ENCODE data around the gene IP6K3.

IP6K3 gene

GRCh38 chr6:33725891-33726673, 20.6 kb downstream of the IP6K3 start:
- DNase-seq (ENCODE audit: low read depth in 1 of 2, low spot score in 1 of 2): no peak
- no peak overlapping the region for H3K27ac ChIP-seq (replicated peaks)
- peaks cover 10% of the 10 kb centered on the region for H3K27me3 ChIP-seq (ENCODE audit: insufficient read depth, poor library complexity, severe bottlenecking)
- TF ChIP-seq CTCF (IDR thresholded peaks at IDR 0.05; ENCODE audit: insufficient read depth, low read length) (no peak), REST (IDR thresholded peaks at IDR 0.05; ENCODE audit: insufficient replicate concordance, low read depth) (no peak), POLR2AphosphoS5 (IDR thresholded peaks at IDR 0.05; ENCODE audit: low read depth) (no peak), SPI1 (IDR thresholded peaks at IDR 0.05; ENCODE audit: borderline replicate concordance, low read depth) (no peak)
- no peak overlapping the region for H3K4me3 ChIP-seq (replicated peaks; ENCODE audit: insufficient read depth, low read length)

GRCh38 chr6:33725222-33725621, 21.5 kb downstream of the IP6K3 start:
- no peak overlapping the region for H3K27ac ChIP-seq (replicated peaks)
- no peak for TF ChIP-seq CTCF (IDR thresholded peaks at IDR 0.05; ENCODE audit: insufficient read depth, low read length)
- no peak for TF ChIP-seq REST (IDR thresholded peaks at IDR 0.05; ENCODE audit: insufficient replicate concordance, low read depth)
- no peak for TF ChIP-seq POLR2AphosphoS5 (IDR thresholded peaks at IDR 0.05; ENCODE audit: low read depth)
- no peak for TF ChIP-seq GABPA (IDR thresholded peaks at IDR 0.05; ENCODE audit: low read depth)
- no peak for TF ChIP-seq SPI1 (IDR thresholded peaks at IDR 0.05; ENCODE audit: borderline replicate concordance, low read depth)
- H3K4me3 ChIP-seq (replicated peaks; ENCODE audit: insufficient read depth, low read length): no peak overlapping the region
- H3K27me3 ChIP-seq (ENCODE audit: insufficient read depth, poor library complexity, severe bottlenecking): peaks cover 11% of the 10 kb centered on the region
- DNase-seq (ENCODE audit: low read depth in 1 of 2, low spot score in 1 of 2): no peak

GRCh38 chr6:33724102-33725023, 22.3 kb downstream of the IP6K3 start:
- Histone ChIP-seq H3K27ac (replicated peaks) (no peak overlapping the region), H3K4me3 (replicated peaks; ENCODE audit: insufficient read depth, low read length) (no peak overlapping the region), H3K27me3 (ENCODE audit: insufficient read depth, poor library complexity, severe bottlenecking) (peaks cover 11% of the 10 kb centered on the region)
- TF ChIP-seq SPI1 (IDR thresholded peaks at IDR 0.05; ENCODE audit: borderline replicate concordance, low read depth) (no peak), CTCF (IDR thresholded peaks at IDR 0.05; ENCODE audit: insufficient read depth, low read length) (no peak), REST (IDR thresholded peaks at IDR 0.05; ENCODE audit: insufficient replicate concordance, low read depth) (no peak), POLR2AphosphoS5 (IDR thresholded peaks at IDR 0.05; ENCODE audit: low read depth) (no peak), GABPA (IDR thresholded peaks at IDR 0.05; ENCODE audit: low read depth) (no peak)
- no peak for DNase-seq (ENCODE audit: low read depth in 1 of 2, low spot score in 1 of 2)

Data from HL-60 (cell line).